Measurements from ENCODE around the gene SCARB1.
A peak's percentile ranks its signal among the peaks of the same experiment; 100 is the strongest.

SCARB1 gene

GRCh38 chr12:124770728-124771127, 92.9 kb downstream of the SCARB1 start:
- no peak for ATAC-seq

GRCh38 chr12:124769881-124770512, 93.7 kb downstream of the SCARB1 start:
- ATAC-seq, result no peak

- no peak for ATAC-seq
These were observed 94.5 kb downstream of the SCARB1 start for GRCh38 chr12:124769163-124769530.

GRCh38 chr12:124768452-124769162, 95.1 kb downstream of the SCARB1 start:
- no peak for ATAC-seq

- ATAC-seq, result peak; percentile 70 to 71
These were observed 96.4 kb downstream of the SCARB1 start for GRCh38 chr12:124767066-124767821.

- ATAC-seq, result no peak
These were observed 97.0 kb downstream of the SCARB1 start for GRCh38 chr12:124766727-124767065.

- no peak for ATAC-seq
These were observed 97.8 kb downstream of the SCARB1 start for GRCh38 chr12:124765581-124766489.

- ATAC-seq, result no peak
These were observed 98.6 kb downstream of the SCARB1 start for GRCh38 chr12:124764870-124765580.

GRCh38 chr12:124764451-124764850, 99.2 kb downstream of the SCARB1 start:
- ATAC-seq, result no peak

- ATAC-seq, result no peak
These were observed 100.1 kb downstream of the SCARB1 start for GRCh38 chr12:124763594-124763979.

GRCh38 chr12:124762791-124763593, 100.7 kb downstream of the SCARB1 start:
- peak; percentile 70 to 80 for ATAC-seq

GRCh38 chr12:124762384-124762783, 101.3 kb downstream of the SCARB1 start:
- no peak for ATAC-seq

- peak; percentile 21 to 23 for ATAC-seq
These were observed 101.8 kb downstream of the SCARB1 start for GRCh38 chr12:124761871-124762270.

- ATAC-seq, result no peak
These were observed 102.6 kb downstream of the SCARB1 start for GRCh38 chr12:124761056-124761455.

GRCh38 chr12:124760560-124760959, 103.1 kb downstream of the SCARB1 start:
- ATAC-seq, result no peak

GRCh38 chr12:124759841-124760503, 103.7 kb downstream of the SCARB1 start:
- ATAC-seq, result no peak

- ATAC-seq, result no peak
These were observed 105.1 kb downstream of the SCARB1 start for GRCh38 chr12:124758266-124759220.

- no peak for ATAC-seq
These were observed 106.3 kb downstream of the SCARB1 start for GRCh38 chr12:124757329-124757728.

GRCh38 chr12:124756760-124757159, 106.9 kb downstream of the SCARB1 start:
- ATAC-seq, result no peak

GRCh38 chr12:124756166-124756565, 107.5 kb downstream of the SCARB1 start:
- ATAC-seq, result no peak
